Activated effector memory CD4-positive, alpha-beta T cell treated with anti-CD3 and anti-CD28 coated beads, Interleukin-2, amount 50 U/mL, for 16 hours (primary cell): Measurements from ENCODE around the gene TSPEAR.
"Not testable (repeated sequence)": the region's sequence is repeated elsewhere in the genome, so short reads cannot be mapped to it uniquely, and the experiment has no call there.

Source experiments
- DNase-seq: peaks from one replicate; pipeline ENCODE4 v3.0.0-alpha.2; 2020

The TSPEAR gene

DNA sequence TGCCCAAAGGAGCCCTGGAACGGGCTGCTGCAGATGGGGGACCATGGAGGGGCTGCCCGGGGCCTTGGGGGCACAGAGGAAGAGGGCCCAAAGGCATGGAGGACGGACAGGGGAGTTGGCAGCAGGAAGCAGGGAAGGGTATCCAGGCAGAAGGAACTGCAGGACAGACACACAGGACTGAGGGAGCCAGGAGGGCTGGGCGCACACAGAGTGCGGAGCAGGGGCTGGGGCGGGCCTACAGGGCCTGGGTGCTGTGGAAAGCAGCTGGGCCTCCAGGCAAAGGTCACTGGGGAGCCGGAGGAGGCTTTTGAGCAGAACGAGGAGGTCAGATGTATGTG, 199.5 kb downstream of the TSPEAR start:
- DNase-seq: no peak

DNA sequence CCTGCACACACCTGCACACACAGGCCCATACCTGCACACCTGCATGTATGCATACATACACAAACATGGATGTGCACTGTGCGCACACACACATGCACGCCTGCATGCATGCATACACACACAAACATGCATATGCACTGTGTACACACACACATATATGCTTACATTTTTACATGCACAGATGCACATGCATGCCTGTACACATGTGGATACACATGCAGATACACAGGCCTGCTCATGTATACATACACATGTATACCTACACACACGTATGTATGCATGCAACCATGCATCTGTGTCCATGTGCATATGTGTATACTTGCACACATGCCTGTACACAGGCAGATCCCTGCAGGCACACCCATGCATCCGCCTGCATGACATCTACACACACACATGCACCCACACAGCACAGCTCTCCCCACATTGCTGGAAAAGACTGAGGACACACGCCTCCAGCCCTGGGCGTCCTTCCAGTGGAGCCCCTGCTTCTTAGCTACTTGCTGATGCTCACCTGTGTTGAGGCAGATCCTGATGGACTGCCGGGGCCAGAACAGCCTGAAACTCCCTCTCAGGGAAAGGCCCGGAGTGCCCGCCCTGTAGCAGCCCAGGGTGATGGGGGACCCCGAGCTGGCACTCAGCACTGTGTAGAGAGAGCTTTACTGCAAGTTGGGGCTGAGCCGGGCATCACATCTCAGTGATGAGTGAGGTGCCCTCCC, 200.0 kb downstream of the TSPEAR start:
- DNase-seq: no peak

GRCh38 chr21:44510508-44511218, 200.7 kb downstream of the TSPEAR start:
- peak; percentile 93 for DNase-seq

- no peak for DNase-seq
These were observed 201.3 kb downstream of the TSPEAR start for GRCh38 chr21:44510109-44510507.

- no peak for DNase-seq
These were observed 201.8 kb downstream of the TSPEAR start for GRCh38 chr21:44509539-44509938.

DNA sequence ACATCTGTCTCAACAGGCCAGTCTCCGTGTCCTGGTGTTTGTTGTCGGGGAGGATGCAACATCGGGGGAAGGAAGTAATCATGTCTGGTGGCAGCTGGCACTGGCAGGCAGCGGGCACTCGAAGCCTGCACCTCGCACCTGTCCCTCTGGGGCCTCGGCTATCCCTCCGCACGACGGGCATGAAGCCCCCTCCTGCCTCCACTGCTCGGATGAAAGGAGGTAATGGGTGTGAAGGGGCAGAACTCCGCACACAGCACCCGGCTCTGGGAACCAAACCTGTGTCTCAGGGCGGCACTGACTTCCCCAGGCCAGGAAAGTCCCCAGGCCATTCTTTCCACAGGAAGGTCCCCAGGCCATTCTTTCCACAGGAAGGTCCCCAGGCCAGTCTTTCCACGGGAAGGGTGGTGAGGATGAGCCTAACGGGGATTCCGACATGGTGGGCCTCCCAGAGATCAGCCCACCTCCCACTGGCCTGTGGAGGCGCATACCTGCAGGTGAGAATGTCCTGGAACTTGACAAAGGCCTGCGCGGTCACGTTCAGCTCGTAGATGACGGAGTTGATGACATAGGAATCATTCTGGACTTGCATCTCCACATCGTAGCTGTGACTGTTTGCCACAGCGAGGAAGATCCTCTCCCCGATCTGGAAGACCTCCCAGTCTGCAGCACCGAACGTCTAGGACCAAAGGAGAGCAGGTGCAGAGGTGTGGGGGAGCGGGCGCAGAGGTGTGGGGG, 202.5 kb downstream of the TSPEAR start:
- no peak for DNase-seq

GRCh38 chr21:44508426-44508710, 203.0 kb downstream of the TSPEAR start:
- DNase-seq: no peak

DNA sequence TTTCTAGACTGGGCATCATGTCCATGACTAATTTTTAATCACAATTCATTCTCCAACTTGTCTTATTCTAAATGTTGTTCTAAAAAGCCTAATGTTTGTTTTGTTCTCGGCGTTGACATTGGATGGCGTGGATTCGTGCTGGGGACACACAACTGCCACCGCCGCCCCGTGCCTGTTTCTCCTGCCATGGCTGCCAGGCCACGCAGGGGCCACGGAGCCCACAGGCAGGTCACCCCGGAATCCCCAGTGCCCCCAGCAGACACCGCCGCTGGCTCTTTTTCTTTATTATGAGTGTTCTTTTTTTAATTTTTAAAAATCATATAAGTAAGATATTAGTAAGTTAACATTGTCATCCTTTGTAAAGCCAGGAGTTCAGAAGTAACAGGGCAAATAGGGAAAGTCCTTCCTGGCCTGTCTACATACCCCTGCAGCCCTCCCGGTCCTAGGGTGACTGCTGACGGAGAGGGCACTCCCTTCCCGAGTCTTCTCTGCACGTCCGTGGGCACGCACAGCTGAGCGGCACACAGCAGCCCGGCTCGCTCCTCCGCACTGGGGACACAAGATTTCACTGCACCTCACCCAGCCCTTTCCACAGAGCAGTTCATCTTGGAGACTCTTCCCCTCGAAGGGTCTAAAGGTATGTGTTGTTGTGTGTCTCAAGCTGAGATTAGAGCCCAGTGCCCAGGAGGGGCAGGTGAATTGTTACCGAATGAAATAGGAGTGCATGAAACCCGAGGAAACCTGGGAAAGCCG, 203.5 kb downstream of the TSPEAR start:
- DNase-seq: no peak

DNA sequence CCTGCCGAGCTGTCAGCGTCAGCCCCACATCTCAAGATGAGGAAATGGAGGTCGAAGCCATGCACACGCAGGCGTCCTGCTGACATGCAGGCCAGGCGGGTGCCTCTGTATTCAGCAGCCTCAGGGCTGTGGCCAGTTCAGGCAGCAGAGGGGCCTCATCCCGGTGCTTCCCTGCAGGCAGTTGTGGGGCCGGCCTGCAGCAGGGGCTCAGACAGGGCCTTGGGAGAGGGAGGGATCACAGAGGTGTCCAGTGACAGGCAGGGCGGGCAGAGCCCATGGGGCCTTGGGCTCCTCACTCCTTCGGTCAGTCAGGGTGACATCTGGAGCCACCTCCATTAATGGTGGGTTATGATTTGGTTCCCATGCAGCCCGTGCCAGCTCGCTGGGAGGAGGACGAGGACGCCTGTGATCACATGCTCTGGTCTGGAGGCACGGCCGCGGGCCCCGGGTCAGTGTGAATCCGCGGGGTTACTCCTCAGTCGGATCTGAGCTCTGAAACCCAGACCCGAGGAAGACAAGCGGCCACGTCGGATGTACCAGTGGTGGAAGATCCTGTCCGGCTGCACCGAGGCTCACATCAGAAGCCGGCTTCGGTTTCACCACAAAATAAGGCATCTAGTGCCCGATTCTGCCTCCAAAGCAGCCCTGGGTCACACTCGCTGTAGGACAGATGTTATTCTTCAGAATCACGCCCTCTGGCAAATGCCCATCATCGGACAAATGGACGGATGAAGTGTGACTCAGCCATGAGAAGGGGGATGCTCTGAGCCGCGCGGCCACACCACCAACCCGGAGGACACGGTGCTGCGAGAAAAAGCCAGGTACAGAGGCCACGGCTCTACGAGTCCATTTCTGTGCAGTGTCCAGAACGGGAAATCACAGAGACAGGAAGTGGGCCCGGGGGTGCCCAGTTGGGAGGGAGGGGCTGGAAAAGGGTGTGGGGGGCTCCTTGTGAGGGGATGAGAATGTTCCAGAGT, 204.8 kb downstream of the TSPEAR start:
- no peak for DNase-seq

- DNase-seq: no peak
These were observed 205.6 kb downstream of the TSPEAR start for GRCh38 chr21:44505673-44506278.

DNA sequence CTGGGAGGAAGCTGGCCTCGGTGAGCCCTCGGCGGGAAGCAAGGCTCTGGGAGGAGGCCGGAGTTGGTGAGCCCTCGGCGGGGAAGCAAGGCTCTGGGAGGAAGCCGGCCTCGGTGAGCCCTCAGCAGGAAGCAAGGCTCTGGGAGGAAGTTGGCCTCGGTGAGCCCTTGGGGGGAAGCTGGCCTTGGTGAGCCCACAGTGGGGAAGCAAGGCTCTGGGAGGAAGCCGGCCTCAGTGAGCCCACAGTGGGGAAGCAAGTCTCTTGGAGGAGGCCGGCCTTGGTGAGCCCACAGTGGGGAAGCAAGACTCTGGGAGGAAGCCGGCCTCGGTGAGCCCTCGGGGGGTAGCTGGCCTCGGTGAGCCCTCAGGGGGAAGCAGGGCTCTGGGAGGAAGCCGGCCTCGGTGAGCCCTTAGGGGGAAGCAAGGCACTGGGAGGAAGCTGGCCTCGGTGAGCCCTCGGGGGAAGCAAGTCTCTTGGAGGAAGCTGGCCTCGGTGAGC, 207.4 kb downstream of the TSPEAR start:
- DNase-seq: no peak

- not testable (repeated sequence) for DNase-seq
These were observed 208.1 kb downstream of the TSPEAR start for GRCh38 chr21:44503006-44503889.

- no peak for DNase-seq
These were observed 209.0 kb downstream of the TSPEAR start for GRCh38 chr21:44502171-44502958.

DNA sequence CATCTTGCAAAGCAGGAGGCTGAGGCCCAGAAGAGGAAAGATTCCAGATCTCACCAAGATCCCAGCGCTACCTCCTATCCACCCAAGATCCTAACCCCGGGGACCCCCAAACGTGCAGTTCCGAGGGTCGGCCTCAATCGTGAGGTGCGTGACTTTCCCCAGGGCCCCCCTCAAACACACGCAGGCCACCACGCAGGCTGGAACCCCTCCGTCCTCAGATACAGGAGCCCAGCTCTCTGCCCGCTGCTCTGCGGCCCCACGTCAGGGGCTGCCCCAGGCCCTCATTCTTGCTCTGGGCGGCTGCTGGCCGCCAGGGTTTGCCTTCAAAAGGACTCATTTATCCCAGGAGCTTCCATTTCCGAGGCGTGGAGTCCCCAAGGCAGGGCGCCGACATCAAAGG, 211.3 kb downstream of the TSPEAR start:
- DNase-seq: no peak

GRCh38 chr21:44499631-44500030, 211.7 kb downstream of the TSPEAR start:
- DNase-seq: no peak

- DNase-seq: no peak
These were observed 212.2 kb downstream of the TSPEAR start for GRCh38 chr21:44499211-44499560.

- DNase-seq: no peak
These were observed 212.8 kb downstream of the TSPEAR start for GRCh38 chr21:44498280-44499210.

GRCh38 chr21:44497703-44498126, 213.7 kb downstream of the TSPEAR start:
- DNase-seq: no peak
